ENCODE results near the gene SF3B2.
A peak's percentile ranks its signal among the peaks of the same experiment; 100 is the strongest.

The SF3B2 gene

GRCh38 chr11:66012371-66012945 is 39.7 kb upstream of the SF3B2 start:
- Histone ChIP-seq H3K4me3 (ENCODE audit: low read length) (no peak overlapping the region), H3K4me2 (ENCODE audit: low read length) (no peak overlapping the region), H3K4me1 (ENCODE audit: low read length) (no peaks in the 10 kb centered on the region), H3K36me3 (replicated peaks; ENCODE audit: low read depth, low read length) (no peaks in the 10 kb centered on the region), H3K27me3 (ENCODE audit: low read depth, low read length) (no peaks in the 10 kb centered on the region), H3K27ac (ENCODE audit: low read length) (no peak overlapping the region), H3K9me3 (ENCODE audit: insufficient read depth, low read length) (no peaks in the 10 kb centered on the region), H4K20me1 (ENCODE audit: insufficient read depth, low read length) (no peaks in the 10 kb centered on the region), H3K9ac (ENCODE audit: low read length) (no peak overlapping the region), H2AFZ (ENCODE audit: low read depth, low read length) (no peak overlapping the region), H3K79me2 (ENCODE audit: low read length) (no peaks in the 10 kb centered on the region)
- no peak for TF ChIP-seq CTCF (IDR thresholded peaks at IDR 0.05; ENCODE audit: low read depth, low read length)
- no peak for TF ChIP-seq EZH2phosphoT487 (IDR thresholded peaks at IDR 0.05; ENCODE audit: low read depth)

GRCh38 chr11:66012946-66013761 is 39.0 kb upstream of the SF3B2 start:
- TF ChIP-seq CTCF (IDR thresholded peaks at IDR 0.05; ENCODE audit: low read depth, low read length) (no peak), EZH2phosphoT487 (IDR thresholded peaks at IDR 0.05; ENCODE audit: low read depth) (no peak)
- H3K4me1 ChIP-seq (ENCODE audit: low read length), result no peaks in the 10 kb centered on the region
- no peak overlapping the region for H3K4me3 ChIP-seq (ENCODE audit: low read length)
- no peak overlapping the region for H3K27ac ChIP-seq (ENCODE audit: low read length)
- H3K36me3 ChIP-seq (replicated peaks; ENCODE audit: low read depth, low read length), result no peaks in the 10 kb centered on the region
- no peaks in the 10 kb centered on the region for H3K27me3 ChIP-seq (ENCODE audit: low read depth, low read length)
- H4K20me1 ChIP-seq (ENCODE audit: insufficient read depth, low read length), result no peaks in the 10 kb centered on the region
- no peak overlapping the region for H3K9ac ChIP-seq (ENCODE audit: low read length)
- H2AFZ ChIP-seq (ENCODE audit: low read depth, low read length), result no peak overlapping the region
- no peak overlapping the region for H3K4me2 ChIP-seq (ENCODE audit: low read length)
- no peaks in the 10 kb centered on the region for H3K79me2 ChIP-seq (ENCODE audit: low read length)
- no peaks in the 10 kb centered on the region for H3K9me3 ChIP-seq (ENCODE audit: insufficient read depth, low read length)

GRCh38 chr11:66013762-66014100 is 38.4 kb upstream of the SF3B2 start:
- H3K79me2 ChIP-seq (ENCODE audit: low read length), result no peaks in the 10 kb centered on the region
- no peak for TF ChIP-seq EZH2phosphoT487 (IDR thresholded peaks at IDR 0.05; ENCODE audit: low read depth)
- TF ChIP-seq CTCF (IDR thresholded peaks at IDR 0.05; ENCODE audit: low read depth, low read length), result no peak
- H3K4me2 ChIP-seq (ENCODE audit: low read length), result no peak overlapping the region

GRCh38 chr11:66014804-66015453 is 37.2 kb upstream of the SF3B2 start:
- Histone ChIP-seq H4K20me1 (ENCODE audit: insufficient read depth, low read length) (no peaks in the 10 kb centered on the region), H3K27me3 (ENCODE audit: low read depth, low read length) (no peaks in the 10 kb centered on the region), H3K27ac (ENCODE audit: low read length) (no peak overlapping the region), H3K4me2 (ENCODE audit: low read length) (no peak overlapping the region), H3K4me1 (ENCODE audit: low read length) (no peaks in the 10 kb centered on the region), H2AFZ (ENCODE audit: low read depth, low read length) (peak overlapping the region; percentile 30; the same call in 1 of the 2 replicates), H3K9me3 (ENCODE audit: insufficient read depth, low read length) (no peaks in the 10 kb centered on the region), H3K36me3 (replicated peaks; ENCODE audit: low read depth, low read length) (no peaks in the 10 kb centered on the region), H3K4me3 (ENCODE audit: low read length) (no peak overlapping the region), H3K79me2 (ENCODE audit: low read length) (no peaks in the 10 kb centered on the region), H3K9ac (ENCODE audit: low read length) (no peak overlapping the region)
- TF ChIP-seq EZH2phosphoT487 (IDR thresholded peaks at IDR 0.05; ENCODE audit: low read depth), result no peak
- no peak for TF ChIP-seq CTCF (IDR thresholded peaks at IDR 0.05; ENCODE audit: low read depth, low read length)

More at GRCh38 chr11:66013762-66014100, 38.4 kb upstream of the SF3B2 start:
- H3K4me1 ChIP-seq (ENCODE audit: low read length), result no peaks in the 10 kb centered on the region
- H3K4me3 ChIP-seq (ENCODE audit: low read length), result no peak overlapping the region
- H2AFZ ChIP-seq (ENCODE audit: low read depth, low read length), result no peak overlapping the region
- no peaks in the 10 kb centered on the region for H3K36me3 ChIP-seq (replicated peaks; ENCODE audit: low read depth, low read length)
- H3K9me3 ChIP-seq (ENCODE audit: insufficient read depth, low read length), result no peaks in the 10 kb centered on the region
- H3K27me3 ChIP-seq (ENCODE audit: low read depth, low read length), result no peaks in the 10 kb centered on the region
- no peaks in the 10 kb centered on the region for H4K20me1 ChIP-seq (ENCODE audit: insufficient read depth, low read length)
- H3K9ac ChIP-seq (ENCODE audit: low read length), result no peak overlapping the region
- no peak overlapping the region for H3K27ac ChIP-seq (ENCODE audit: low read length)
